AG08396 (cell line): Measurements from ENCODE around the gene ADSL.
A peak's percentile ranks its signal among the peaks of the same experiment; 100 is the strongest.
"Not testable (repeated sequence)": the region's sequence is repeated elsewhere in the genome, so short reads cannot be mapped to it uniquely, and the experiment has no call there.

Experiments used
- DNase-seq: peaks from one replicate; pipeline ENCODE4 v3.0.0; 2012; ENCODE audit warnings: low spot score, mixed read lengths

Gene ADSL

DNA sequence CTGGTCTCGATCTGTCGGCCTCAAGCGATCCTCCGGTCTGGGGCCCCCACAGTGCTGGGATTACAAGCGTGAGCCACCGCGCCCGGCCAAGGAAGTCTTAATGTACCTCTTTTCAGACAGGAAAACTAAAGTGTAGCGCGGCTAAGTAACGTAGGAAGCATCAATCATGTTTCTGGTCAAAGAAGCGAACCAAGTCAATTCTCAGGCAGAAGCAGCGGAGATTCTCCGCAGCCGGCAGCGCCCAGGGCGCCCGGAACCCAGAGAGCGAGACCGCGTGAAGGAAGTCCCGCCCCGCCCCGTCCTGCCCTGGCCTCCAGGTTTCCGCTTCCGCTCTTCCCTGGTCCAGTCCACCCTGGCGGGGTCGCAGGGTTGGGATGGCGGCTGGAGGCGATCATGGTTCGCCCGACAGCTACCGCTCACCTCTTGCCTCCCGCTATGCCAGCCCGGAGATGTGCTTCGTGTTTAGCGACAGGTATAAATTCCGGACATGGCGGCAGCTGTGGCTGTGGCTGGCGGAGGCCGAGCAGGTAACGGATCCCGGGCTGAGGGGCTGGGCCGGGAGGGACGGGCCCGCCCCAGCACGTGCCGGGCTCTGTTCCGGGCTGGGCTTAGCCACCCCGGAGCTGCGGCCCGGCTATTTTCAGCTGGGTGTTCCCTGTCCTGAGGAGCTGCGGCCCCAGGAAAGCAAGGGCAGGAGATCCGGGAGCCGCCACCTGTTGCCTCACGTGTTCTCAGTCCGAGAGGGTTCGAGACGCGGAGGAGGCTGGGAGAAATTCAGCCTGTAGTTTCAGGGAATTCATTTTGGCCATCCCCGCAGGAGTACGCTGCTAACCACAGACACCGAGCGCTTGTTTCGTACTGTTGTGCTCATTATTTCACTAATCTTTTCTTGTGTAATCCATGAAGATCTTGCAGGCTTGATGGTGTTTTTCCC lies at the start of gene ADSL:
Gene ADSL (plus strand): TSS at position 316 of the 934 bp plus-strand sequence. CDS start 59 bp downstream, at position 375.
- peak; percentile 92 for DNase-seq

DNA sequence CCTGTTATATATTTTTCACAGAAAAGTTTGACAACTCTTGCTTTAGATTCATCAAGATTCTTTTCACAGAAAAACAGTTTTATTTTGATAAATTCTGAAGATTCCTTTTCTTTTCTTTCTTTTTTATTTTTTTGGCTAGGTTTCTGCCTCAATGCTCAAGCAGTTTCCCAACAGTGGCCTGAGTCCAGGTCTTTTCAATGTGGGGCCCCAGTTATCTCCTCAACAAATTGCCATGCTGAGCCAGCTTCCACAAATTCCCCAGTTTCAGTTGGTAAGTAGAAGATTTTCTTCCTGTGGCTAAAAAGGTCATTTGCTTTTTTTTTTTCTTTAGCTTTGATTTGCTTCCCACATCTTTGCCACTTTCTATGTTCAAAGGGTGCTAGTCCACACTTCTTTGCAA lies 46.0 kb upstream of the ADSL start:
- DNase-seq: no peak

GRCh38 chr22:40300884-40301672 lies 45.2 kb upstream of the ADSL start:
- no peak for DNase-seq

- no peak for DNase-seq
Measured at GRCh38 chr22:40302149-40302548, 44.2 kb upstream of the ADSL start.

DNA sequence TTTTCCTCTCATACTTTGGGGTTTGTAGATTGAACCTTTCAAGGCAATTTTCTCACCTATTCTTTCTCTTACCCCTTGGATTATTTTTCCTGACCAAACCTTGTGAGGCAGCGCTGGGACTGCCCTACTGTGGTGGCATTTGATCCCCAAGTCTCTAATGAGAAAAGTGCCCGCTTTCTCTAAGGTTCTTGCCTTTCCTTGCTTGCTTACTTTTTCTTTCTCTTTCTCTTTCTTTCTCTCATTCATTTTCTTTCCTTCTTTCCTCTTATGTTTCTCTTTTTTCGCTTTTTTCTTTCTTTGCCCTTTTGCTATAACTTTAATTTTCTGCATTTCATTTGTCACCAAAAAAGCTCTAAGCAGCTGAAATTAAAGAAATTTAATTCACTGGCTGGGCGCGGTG lies 40.7 kb upstream of the ADSL start:
- DNase-seq: no peak

DNA sequence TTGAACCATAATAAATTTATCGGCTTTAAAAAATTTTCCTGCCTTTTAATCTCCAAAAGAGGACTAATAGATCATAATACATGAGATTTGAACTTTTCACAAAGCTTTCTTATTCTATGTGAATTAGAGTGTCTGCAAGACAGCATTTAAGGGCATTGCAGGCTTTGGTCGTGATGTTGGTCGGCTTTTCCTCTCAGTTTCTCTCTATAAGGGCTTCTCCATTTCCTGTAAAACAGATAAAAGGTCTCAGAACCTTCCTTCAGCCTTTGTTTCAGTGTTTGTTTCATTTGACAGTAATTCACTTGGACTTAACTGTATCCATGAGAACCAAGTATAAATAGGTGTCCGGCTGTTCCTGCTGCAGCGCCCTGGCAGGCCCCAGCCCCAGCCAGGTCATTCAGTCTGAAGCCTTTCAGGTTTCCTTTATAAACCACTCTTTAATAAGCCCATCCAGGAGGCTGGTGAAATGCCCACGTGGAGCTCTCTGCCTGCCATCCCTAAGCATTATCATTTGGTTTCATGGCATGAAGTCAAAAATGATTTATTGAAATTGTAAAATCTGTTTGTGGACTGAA lies 37.2 kb upstream of the ADSL start:
- no peak for DNase-seq

DNA sequence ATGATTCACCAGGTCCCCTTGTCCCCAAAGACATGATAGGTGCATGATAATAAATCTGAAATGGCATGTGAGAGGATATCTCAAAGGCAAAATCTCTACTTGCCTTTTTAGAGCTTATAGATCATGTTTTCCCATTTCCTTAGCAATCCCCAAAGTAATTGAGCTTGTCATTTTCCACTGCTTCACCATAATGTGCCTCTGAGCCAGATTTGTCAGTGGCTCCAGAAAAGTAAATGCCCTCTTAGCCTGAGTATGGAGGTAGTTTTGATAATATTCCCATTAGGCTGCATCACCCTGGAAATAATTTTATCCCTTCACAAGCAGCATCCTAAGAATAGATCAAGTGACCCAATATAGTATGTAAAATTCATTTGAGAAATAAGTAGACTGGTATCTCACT lies 36.7 kb upstream of the ADSL start:
- DNase-seq: no peak

GRCh38 chr22:40310081-40310767 lies 36.1 kb upstream of the ADSL start:
- peak; percentile 85 for DNase-seq

- no peak for DNase-seq
Measured at GRCh38 chr22:40310768-40311120, 35.6 kb upstream of the ADSL start.

DNA sequence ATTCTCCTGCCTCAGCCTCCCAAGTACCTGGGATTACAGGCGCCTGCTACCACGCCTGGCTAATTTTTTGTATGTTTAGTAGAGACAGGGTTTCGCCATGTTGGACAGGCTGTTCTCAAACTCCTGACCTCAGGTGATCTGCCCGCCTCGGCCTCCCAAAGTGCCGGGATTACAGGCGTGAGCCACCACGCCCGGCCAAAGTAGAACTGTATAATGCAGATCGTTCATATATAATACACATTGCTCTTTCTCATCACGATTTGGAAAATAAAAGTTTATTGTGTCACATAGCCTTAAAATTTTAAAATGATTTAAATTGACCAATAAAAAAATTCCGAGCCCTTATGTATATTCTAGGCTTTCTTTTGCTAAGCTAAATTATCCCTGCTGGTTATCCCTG lies 34.7 kb upstream of the ADSL start:
- not testable (repeated sequence) for DNase-seq

GRCh38 chr22:40312050-40312449 lies 34.2 kb upstream of the ADSL start:
- DNase-seq: no peak

DNA sequence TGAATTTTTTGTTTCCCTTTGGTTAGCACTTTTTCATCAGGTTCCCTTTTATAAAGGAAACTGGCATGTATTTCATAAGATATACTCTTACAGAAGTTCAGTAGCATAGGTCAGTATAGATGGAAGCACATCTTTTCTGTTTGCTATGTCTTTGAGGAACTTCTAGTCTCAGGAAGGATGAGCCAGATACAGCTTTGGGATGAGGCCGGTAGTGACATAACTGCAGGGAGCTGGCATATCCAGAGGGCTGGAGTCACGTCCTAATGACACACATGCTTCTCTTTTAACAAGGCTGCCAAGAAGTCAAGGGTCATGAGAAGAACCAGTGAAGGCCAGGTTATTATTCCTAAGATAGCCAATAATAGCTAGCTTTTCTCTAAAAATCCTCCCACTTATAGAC lies 33.3 kb upstream of the ADSL start:
- DNase-seq: no peak

DNA sequence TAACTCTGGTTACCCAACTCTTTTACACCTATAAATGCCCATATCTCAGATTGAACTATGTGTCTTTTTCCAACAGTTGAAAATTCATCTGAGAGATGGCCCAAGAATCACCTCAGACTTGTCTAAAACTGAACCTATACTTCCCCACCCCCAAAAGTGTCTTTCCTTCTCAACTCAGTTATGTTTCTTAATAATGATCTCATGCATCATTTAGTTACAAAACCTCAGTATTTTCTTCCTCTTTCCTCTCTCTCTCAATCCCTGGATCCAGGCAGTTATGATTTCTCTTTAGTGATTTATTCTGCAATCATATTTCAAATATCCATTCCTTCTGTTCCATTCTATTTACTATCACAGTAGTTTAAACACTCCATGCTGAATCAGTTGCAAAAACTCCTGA lies 32.3 kb upstream of the ADSL start:
- no peak for DNase-seq

DNA sequence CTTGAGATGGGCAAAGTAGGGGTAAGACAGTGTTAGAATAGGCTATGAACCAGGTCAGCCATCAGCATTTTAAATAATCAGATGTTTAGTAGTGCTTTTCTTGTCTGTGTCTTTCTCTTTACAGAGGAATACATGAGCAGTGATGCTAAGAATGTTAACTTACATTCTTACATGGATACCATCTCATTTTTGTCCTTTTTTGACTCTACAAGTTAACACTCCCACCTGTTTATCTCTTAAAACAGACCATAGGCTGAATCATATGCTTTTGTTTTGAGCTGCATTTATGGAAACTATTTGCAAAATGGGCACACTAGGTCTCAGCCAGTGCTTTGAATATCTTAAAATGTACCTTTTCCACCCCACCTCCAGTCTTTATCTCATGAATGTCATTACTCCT lies 25.6 kb upstream of the ADSL start:
- no peak for DNase-seq

DNA sequence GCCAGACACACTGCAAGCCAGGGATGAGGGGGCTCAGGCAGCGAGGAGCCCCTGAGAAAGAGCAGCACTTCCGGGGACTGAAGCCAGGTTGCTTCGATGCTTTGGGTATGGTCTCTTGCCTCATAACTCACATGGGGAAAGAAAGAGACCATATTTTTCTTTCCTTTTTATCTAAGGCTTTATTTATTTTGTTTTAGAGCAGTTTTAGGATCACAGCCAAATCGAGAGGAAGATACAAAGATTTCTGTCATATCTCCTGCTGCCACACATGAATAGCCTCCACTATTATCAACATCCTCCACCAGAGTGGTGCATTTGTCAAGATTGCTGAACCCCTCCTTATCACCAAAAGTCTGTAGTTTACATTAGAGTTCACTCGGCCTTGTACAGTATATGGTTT lies 24.3 kb upstream of the ADSL start:
- no peak for DNase-seq

DNA sequence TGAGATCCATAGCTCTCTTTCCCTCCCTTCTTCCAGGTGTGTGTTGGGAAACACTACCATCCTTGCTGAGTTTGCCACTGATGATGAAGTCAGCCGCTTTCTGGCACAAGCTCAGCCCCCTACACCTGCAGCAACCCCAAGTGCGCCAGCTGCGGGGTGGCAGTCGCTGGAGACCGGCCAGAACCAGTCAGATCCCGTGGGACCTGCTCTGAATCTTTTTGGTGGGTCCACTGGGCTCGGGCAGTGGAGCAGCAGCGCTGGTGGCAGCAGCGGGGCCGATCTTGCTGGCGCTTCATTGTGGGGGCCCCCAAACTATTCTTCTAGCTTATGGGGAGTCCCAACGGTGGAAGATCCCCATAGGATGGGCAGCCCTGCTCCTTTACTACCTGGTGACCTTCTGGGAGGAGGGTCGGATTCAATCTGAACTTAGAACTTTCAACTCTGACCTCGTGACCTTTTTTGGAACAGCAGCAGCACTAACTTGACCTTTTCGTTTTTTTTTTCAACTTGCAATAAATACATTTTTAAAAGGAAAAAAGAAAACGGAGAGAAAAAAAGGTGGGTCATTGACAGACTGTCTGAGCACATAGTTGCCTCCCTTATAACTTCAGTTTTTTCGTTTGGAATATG lies 23.4 kb upstream of the ADSL start:
- no peak for DNase-seq

DNA sequence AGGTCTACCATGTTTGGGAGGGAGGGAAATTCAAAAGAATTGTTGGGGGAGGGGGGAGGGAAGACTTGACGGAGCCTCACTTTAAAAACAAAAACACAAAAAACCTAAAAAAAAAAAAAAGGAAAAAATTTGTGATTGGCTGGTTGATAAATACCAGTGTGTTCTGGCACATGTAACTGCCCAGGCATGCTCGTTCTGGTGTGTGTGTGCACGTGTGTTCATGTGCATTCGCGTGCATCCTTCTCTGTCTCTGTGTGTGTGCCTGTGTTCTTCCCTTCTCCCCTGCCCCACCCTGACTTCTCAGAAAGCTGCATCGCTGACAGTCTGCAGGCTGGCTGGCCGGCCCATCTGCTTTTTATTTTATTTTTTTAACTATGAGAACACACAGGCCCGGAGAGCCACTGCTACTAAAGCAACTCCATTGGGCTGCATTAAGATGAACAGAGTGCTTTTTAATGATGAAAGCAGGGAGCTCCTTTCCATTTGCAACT lies 22.6 kb upstream of the ADSL start:
- DNase-seq: no peak

DNA sequence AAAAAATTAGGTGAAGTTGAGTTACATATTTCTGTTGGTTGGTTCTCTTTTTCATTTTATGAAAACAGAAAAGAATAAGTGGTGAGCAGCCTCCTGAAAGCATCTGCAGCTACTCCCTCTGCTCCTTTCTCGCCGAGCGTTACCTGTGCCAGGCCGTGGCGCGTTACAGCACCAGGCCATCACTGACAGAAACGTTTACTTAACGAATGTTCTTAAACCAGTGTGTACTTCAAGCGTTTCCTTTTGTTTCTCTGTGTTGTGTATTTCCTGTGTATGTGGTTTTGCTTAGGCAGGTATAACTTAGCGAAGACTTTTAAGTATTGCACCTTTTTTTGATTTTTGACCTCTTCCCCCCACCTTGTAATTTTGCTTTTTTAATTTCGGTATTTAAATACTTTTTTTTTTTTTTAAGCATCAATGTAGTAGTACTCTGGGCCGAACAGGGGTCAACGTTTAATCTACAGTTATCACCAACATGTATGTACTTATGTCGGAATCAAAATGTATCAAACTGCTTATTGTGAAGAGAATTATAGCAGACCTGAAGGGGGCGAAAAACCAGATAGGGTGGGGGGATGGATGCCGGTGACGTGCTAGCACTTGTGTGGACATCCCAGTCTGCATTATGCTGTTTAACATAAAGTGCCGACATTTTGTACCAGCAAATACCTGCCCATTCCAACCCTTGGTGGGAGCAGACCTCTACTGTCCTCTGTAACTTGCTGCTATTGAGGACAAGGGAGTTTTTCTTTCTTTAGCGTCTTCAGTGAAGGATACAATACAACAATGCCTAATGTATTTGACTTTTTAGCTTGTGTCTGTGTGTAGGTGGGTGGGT lies 21.6 kb upstream of the ADSL start:
- no peak for DNase-seq

DNA sequence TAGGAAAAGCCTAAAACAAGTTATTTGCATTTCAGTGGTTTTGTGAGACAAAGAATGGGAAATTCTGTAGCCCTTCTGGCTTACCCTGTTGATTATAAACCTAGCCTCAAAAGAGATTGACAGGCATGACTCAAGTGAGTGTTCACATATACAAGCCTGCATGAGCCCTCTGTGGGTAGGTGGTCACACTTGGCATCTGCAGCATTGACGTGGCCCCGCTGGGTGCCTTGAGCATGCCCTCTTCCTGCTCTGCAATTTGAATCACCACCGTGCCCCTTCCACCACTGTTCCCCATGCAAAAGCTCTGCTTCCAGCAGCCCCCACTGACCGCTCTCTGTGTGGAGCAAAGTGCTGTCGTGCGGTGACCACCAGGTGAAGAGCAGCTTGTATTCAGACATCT lies 21.0 kb upstream of the ADSL start:
- DNase-seq: no peak

DNA sequence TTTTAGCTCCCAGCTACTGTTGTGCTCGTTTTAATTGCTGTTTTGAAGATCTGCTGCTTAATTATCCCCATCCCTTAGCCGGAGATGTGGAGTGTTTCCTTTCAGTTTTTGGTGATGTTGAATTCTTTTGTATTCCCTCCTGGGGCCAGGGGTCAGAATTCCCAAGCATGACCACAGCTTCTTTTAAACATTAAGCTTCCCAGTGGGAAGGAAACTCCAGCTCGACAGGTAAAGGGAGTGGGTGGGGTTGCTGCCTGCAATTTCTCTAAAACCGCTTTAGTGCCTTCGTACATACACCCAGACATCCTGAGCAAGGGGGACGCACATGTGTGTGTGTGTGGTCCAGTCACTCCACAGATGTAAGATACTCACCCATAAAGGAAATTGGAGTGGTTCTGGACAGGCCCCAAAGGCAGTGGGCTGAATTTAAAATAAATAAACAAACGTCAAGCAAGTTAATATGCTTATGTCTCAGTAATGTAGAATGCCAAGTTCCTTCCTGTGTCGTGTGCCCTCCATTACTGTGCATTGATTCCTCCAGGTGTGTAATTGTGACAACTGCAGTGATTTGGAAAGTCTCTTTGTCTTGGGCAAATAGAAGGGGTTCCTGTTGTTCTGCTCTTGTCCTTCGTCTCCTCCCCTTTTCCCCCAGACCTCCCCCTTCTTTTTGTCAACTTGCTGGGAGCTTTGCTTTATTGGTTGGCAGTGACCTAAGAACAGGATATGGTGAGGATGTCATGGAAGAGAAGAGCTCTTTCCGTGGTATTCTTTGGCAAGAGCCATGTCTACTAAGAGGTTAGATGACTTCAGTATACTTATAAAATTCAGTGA lies 19.2 kb upstream of the ADSL start:
- DNase-seq: no peak
